Measurements from ENCODE around the gene ZC3H11A.

The ZC3H11A gene

GRCh38 chr1:203840208-203840808, 44.9 kb downstream of the ZC3H11A start:
- DNase-seq: no peak
- Histone ChIP-seq H3K4me3 (ENCODE audit: low read length) (no peak overlapping the region), H3K4me2 (ENCODE audit: low read depth, low read length) (no peak overlapping the region), H2AFZ (ENCODE audit: low read length) (no peak overlapping the region), H3K9me3 (replicated peaks; ENCODE audit: insufficient read depth, low read length) (no peaks in the 10 kb centered on the region), H3K9me2 (replicated peaks; ENCODE audit: insufficient read depth, low read length) (no peaks in the 10 kb centered on the region), H3K27me3 (replicated peaks; ENCODE audit: insufficient read depth, low read length) (no peaks in the 10 kb centered on the region), H3K79me2 (ENCODE audit: low read length) (peaks cover 10% of the 10 kb centered on the region), H3K36me3 (replicated peaks; ENCODE audit: insufficient read depth, low read length) (peaks cover 10% of the 10 kb centered on the region; the same call in 1 of the 2 replicates), H3K9ac (ENCODE audit: low read length) (no peak overlapping the region), H3F3A (ENCODE audit: insufficient read depth, low read length) (no peaks in the 10 kb centered on the region), H3K4me1 (ENCODE audit: low read length) (no peaks in the 10 kb centered on the region), H3K27ac (ENCODE audit: low read length) (no peak overlapping the region), H4K20me1 (ENCODE audit: insufficient read depth, low read length) (no peaks in the 10 kb centered on the region)
- no peak for TF ChIP-seq EZH2phosphoT487 (IDR thresholded peaks at IDR 0.05; ENCODE audit: low read length)
- TF ChIP-seq EZH2 (optimal IDR thresholded peaks at IDR 0.05; ENCODE audit: low read depth, low read length): no peak
- no peak for TF ChIP-seq CTCF (IDR thresholded peaks at IDR 0.05; ENCODE audit: low read length)

GRCh38 chr1:203842559-203842876, 47.1 kb downstream of the ZC3H11A start:
- Histone ChIP-seq H4K20me1 (ENCODE audit: insufficient read depth, low read length) (no peaks in the 10 kb centered on the region), H3K36me3 (replicated peaks; ENCODE audit: insufficient read depth, low read length) (peaks cover 17% of the 10 kb centered on the region; the same call in 1 of the 2 replicates), H3K27ac (ENCODE audit: low read length) (no peak overlapping the region), H3K4me3 (ENCODE audit: low read length) (no peak overlapping the region), H3K9ac (ENCODE audit: low read length) (no peak overlapping the region), H3K79me2 (ENCODE audit: low read length) (peaks cover 5% of the 10 kb centered on the region; the same call in 1 of the 2 replicates), H3K4me1 (ENCODE audit: low read length) (no peaks in the 10 kb centered on the region), H3K9me3 (replicated peaks; ENCODE audit: insufficient read depth, low read length) (no peaks in the 10 kb centered on the region), H3K4me2 (ENCODE audit: low read depth, low read length) (no peak overlapping the region), H3K9me2 (replicated peaks; ENCODE audit: insufficient read depth, low read length) (no peaks in the 10 kb centered on the region), H2AFZ (ENCODE audit: low read length) (no peak overlapping the region), H3K27me3 (replicated peaks; ENCODE audit: insufficient read depth, low read length) (no peaks in the 10 kb centered on the region), H3F3A (ENCODE audit: insufficient read depth, low read length) (no peaks in the 10 kb centered on the region)
- TF ChIP-seq CTCF (IDR thresholded peaks at IDR 0.05; ENCODE audit: low read length) (no peak), EZH2phosphoT487 (IDR thresholded peaks at IDR 0.05; ENCODE audit: low read length) (no peak), EZH2 (optimal IDR thresholded peaks at IDR 0.05; ENCODE audit: low read depth, low read length) (no peak)
- no peak for DNase-seq

- H3K27ac ChIP-seq (ENCODE audit: low read length): no peak overlapping the region
- H3K36me3 ChIP-seq (replicated peaks; ENCODE audit: insufficient read depth, low read length): peaks cover 15% of the 10 kb centered on the region; the same call in 1 of the 2 replicates
- H4K20me1 ChIP-seq (ENCODE audit: insufficient read depth, low read length): no peaks in the 10 kb centered on the region
- TF ChIP-seq EZH2phosphoT487 (IDR thresholded peaks at IDR 0.05; ENCODE audit: low read length) (no peak), CTCF (IDR thresholded peaks at IDR 0.05; ENCODE audit: low read length) (no peak), EZH2 (optimal IDR thresholded peaks at IDR 0.05; ENCODE audit: low read depth, low read length) (no peak)
- H3K4me3 ChIP-seq (ENCODE audit: low read length): no peak overlapping the region
- H3K4me2 ChIP-seq (ENCODE audit: low read depth, low read length): no peak overlapping the region
- H3K9ac ChIP-seq (ENCODE audit: low read length): no peak overlapping the region
- H3K27me3 ChIP-seq (replicated peaks; ENCODE audit: insufficient read depth, low read length): no peaks in the 10 kb centered on the region
- H2AFZ ChIP-seq (ENCODE audit: low read length): no peak overlapping the region
- H3K9me3 ChIP-seq (replicated peaks; ENCODE audit: insufficient read depth, low read length): no peaks in the 10 kb centered on the region
- no peaks in the 10 kb centered on the region for H3K9me2 ChIP-seq (replicated peaks; ENCODE audit: insufficient read depth, low read length)
- no peaks in the 10 kb centered on the region for H3F3A ChIP-seq (ENCODE audit: insufficient read depth, low read length)
- no peaks in the 10 kb centered on the region for H3K4me1 ChIP-seq (ENCODE audit: low read length)
- H3K79me2 ChIP-seq (ENCODE audit: low read length): peaks cover 5% of the 10 kb centered on the region; the same call in 1 of the 2 replicates
- no peak for DNase-seq
Observed at GRCh38 chr1:203843435-203843834, 48.0 kb downstream of the ZC3H11A start.
